Spleen (tissue), 7 donors: Measurements from ENCODE around the gene CDH13.

ENCODE experiments used
- CTCF ChIP-seq, 11 experiments: fragments of 200-600 bp in 7 of 11; fragments of 450-650 bp in 4 of 11; sonication (generic) in 4 of 11; IDR thresholded peaks in 8 of 11; conservative IDR thresholded peaks in 3 of 11; 1 replicate in 7 of 11; 2 replicates in 4 of 11; pipeline versions ENCODE4 v1.4.0 to v1.8.0; 2016 to 2021; ENCODE audit warnings: antibody characterized with exemption in 11 of 11, inconsistent platforms in 4 of 11, mild to moderate bottlenecking in 1 of 11
- POLR2A ChIP-seq, 3 donors: fragments of 450-650 bp; IDR thresholded peaks; one replicate each; pipeline ENCODE4 v1.5.1; 2017; ENCODE audit warnings: antibody characterized with exemption in 3 of 3, mild to moderate bottlenecking in 1 of 3
- POLR2AphosphoS5 ChIP-seq, 3 donors: sonication (generic); formaldehyde crosslinking; IDR thresholded peaks; one replicate each; pipeline ENCODE4 v1.5.1; 2017; ENCODE audit warnings: antibody characterized with exemption in 3 of 3
- donor health status: DM: no; HTN: no; CAD: no; lungs with moderate emphysema.
- donor health status: DM: no; HTN: no; CAD: no.
- donor health status: DM: no; HTN: no; CAD: no.

GRCh38 chr16:83727018-83727417 is 1100.2 kb downstream of the CDH13 start:
- TF ChIP-seq CTCF (IDR thresholded peaks at IDR 0.05 in 8 of 11, conservative IDR thresholded peaks at IDR 0.05 in 3 of 11) (no peak), POLR2A (IDR thresholded peaks at IDR 0.05) (no peak), POLR2AphosphoS5 (IDR thresholded peaks at IDR 0.05) (no peak)
